ENCODE results near the gene FOXP1. TPM values are rescaled to one million over a fixed set of nuclear protein-coding genes. Genes with fewer than 3 reads are reported as not detected.

Gene FOXP1
- total and polyA plus RNA-seq, 2 of the 8 experiments (the other 6 are each of a cell fraction or from before 2014, with no cell fraction given) = 13.9 to 25.4 TPM

- Histone ChIP-seq H3K9ac (replicated peaks in 1 of 4; ENCODE audit: extremely low read depth in 1 of 4, low read depth in 3 of 4, low read length in 3 of 4) (no peak overlapping the region), H3K36me3 (ENCODE audit: control insufficient read depth in 2 of 4, insufficient read depth in 4 of 4, low read length in 3 of 4) (peaks cover 0 to 6% (median 0%) of the 10 kb centered on the region in 4 experiments; a peak in 2 of 8 replicates), H3K27ac (ENCODE audit: low read depth, low read length) (no peak overlapping the region), H3K18ac (ENCODE audit: extremely low read depth, low read length) (no peak overlapping the region), H3K4me3 (ENCODE audit: extremely low read depth in 1 of 4, insufficient read depth in 2 of 4, low read depth in 3 of 4, low read length in 4 of 4) (no peak overlapping the region), H3K9me3 (ENCODE audit: insufficient read depth in 2 of 2, low read depth in 1 of 2, low read length in 1 of 2) (peaks cover 5 to 7% of the 10 kb centered on the region in 2 experiments; a peak in 1 of 4 replicates), H4K20me1 (replicated peaks in 1 of 2; ENCODE audit: control insufficient read depth in 1 of 2, insufficient read depth in 2 of 2, low read length in 2 of 2) (no peaks in the 10 kb centered on the region), H3K4ac (replicated peaks; ENCODE audit: insufficient read length, low read depth, low read length) (no peak overlapping the region), H3K56ac (replicated peaks; ENCODE audit: insufficient read length, low read depth, low read length) (no peak overlapping the region), H3K4me2 (ENCODE audit: insufficient read depth in 1 of 2, low read depth in 2 of 2, low read length in 2 of 2) (no peak overlapping the region), H2AFZ (ENCODE audit: low read length) (no peak overlapping the region), H3K27me3 (replicated peaks in 1 of 4; ENCODE audit: control insufficient read depth in 3 of 4, extremely low read depth in 1 of 4, insufficient read depth in 3 of 4, low read length in 3 of 4) (no peaks in the 10 kb centered on the region), H2BK5ac (ENCODE audit: low read depth, low read length) (no peak overlapping the region), H3K79me1 (ENCODE audit: low read depth, low read length) (no peaks in the 10 kb centered on the region; the same call in 1 of the 2 replicates), H4K91ac (replicated peaks; ENCODE audit: insufficient read length, low read length) (no peak overlapping the region), H3K23me2 (ENCODE audit: low read depth, low read length) (no peaks in the 10 kb centered on the region), H2BK20ac (ENCODE audit: low read length) (no peak overlapping the region), H2AK5ac (ENCODE audit: low read depth, low read length) (no peak overlapping the region), H4K5ac (ENCODE audit: insufficient read length, low read depth, low read length) (no peak overlapping the region), H3K4me1 (replicated peaks in 1 of 4; ENCODE audit: control insufficient read depth in 3 of 4, insufficient read depth in 4 of 4, low read length in 3 of 4) (peaks cover 3 to 18% (median 14%) of the 10 kb centered on the region in 4 experiments; a peak in 5 of 7 replicates), H3K79me2 (ENCODE audit: control insufficient read depth in 1 of 2, insufficient read depth in 2 of 2, low read length in 2 of 2) (no peaks in the 10 kb centered on the region), H2BK12ac (ENCODE audit: low read depth, low read length) (no peak overlapping the region), H3K23ac (ENCODE audit: insufficient read length) (no peak overlapping the region), H3K14ac (ENCODE audit: insufficient read length) (no peak overlapping the region), H2BK120ac (replicated peaks; ENCODE audit: low read depth, low read length) (no peak overlapping the region), H2BK15ac (ENCODE audit: low read length) (no peak overlapping the region), H4K8ac (ENCODE audit: extremely low read depth, insufficient read depth, low read length) (no peak overlapping the region)
- no peak for FAIRE-seq
- no peak for DNase-seq (ENCODE audit: low read depth in 1 of 2, low spot score in 2 of 2)
- ChIA-PET CTCF (ENCODE audit: partially characterized antibody) (no interaction called here), POLR2A (ENCODE audit: partially characterized antibody) (no interaction called here)
- 96% methylated on average over 9 of the region's 9 CpGs; no CpG with 5 or more reads in 1 of the 2 experiments for WGBS, 2 experiments (ENCODE audit: extremely low coverage in 1 of 2, insufficient coverage in 1 of 2, insufficient read length in 1 of 2, insufficient replicate concordance in 2 of 2, low coverage in 1 of 2, low lambda C conversion rate in 2 of 2, missing lambda C conversion rate in 1 of 2)
- no peak for TF ChIP-seq PHF8 (conservative IDR thresholded peaks at IDR 0.05; ENCODE audit: low read depth, low read length)
- no peak for TF ChIP-seq EP300 (IDR thresholded peaks at IDR 0.05; ENCODE audit: borderline replicate concordance in 1 of 2, low read depth in 2 of 2, low read length in 2 of 2)
- TF ChIP-seq RFX5 (IDR thresholded peaks at IDR 0.05; ENCODE audit: borderline replicate concordance, low read depth, low read length) = no peak
- TF ChIP-seq TBP (IDR thresholded peaks at IDR 0.05; ENCODE audit: low read depth, low read length) = no peak
- TF ChIP-seq GABPA (IDR thresholded peaks at IDR 0.05; ENCODE audit: borderline replicate concordance, insufficient read depth, low read length) = no peak
- TF ChIP-seq NANOG (IDR thresholded peaks at IDR 0.05; ENCODE audit: insufficient read depth, low read depth, low read length, poor library complexity, severe bottlenecking) = no peak
- TF ChIP-seq MAFK (IDR thresholded peaks at IDR 0.05; ENCODE audit: low read depth, low read length) = no peak
- TF ChIP-seq TEAD4 (IDR thresholded peaks at IDR 0.05; ENCODE audit: low read depth, low read length) = no peak
- no peak for TF ChIP-seq ASH2L (IDR thresholded peaks at IDR 0.05; ENCODE audit: low read length)
- TF ChIP-seq MAX (IDR thresholded peaks at IDR 0.05) = no peak
- no peak for TF ChIP-seq TCF12 (IDR thresholded peaks at IDR 0.05; ENCODE audit: low read depth, low read length)
- no peak for TF ChIP-seq SP1 (IDR thresholded peaks at IDR 0.05; ENCODE audit: low read depth, low read length)
- no peak for TF ChIP-seq EGR1 (IDR thresholded peaks at IDR 0.05; ENCODE audit: borderline replicate concordance, low read depth, low read length)
Measured at GRCh38 chr3:71492974-71493771, 90.4 kb downstream of the FOXP1 start.

Measured in H1 (cell line).